Upper lobe of left lung (tissue), 6 donors: ENCODE data around the gene XRRA1. TPM values are rescaled to one million over a fixed set of nuclear protein-coding genes. Genes with fewer than 3 reads are reported as not detected.

Source experiments
- ATAC-seq, 2 donors: fragments of 200-7000 bp; cut with Tn5 transposase; one replicate each; pipeline ENCODE4 v1.9.1; 2022; ENCODE audit warnings: mild to moderate bottlenecking in 2 of 2, moderate library complexity in 2 of 2; ENCODE audit not compliant: low FRiP score in 2 of 2
- DNase-seq, 2 donors: peaks; one replicate each; pipeline ENCODE4 v3.0.0-alpha.2; 2019 to 2020
- H3K27ac ChIP-seq, 4 donors: fragments of 200-600 bp; sonication (generic); one replicate each; pipeline ENCODE4 v1.5.1; 2016 to 2019
- H3K27me3 ChIP-seq, 4 donors: fragments of 200-600 bp; sonication (generic); one replicate each; pipeline ENCODE4 v1.5.1; 2017 to 2019
- H3K36me3 ChIP-seq, 4 donors: fragments of 200-600 bp; sonication (generic); one replicate each; pipeline ENCODE4 v1.5.1; 2016 to 2019
- H3K4me1 ChIP-seq, 4 donors: fragments of 200-600 bp; sonication (generic); one replicate each; pipeline ENCODE4 v1.5.1; 2018 to 2019
- H3K4me3 ChIP-seq, 4 donors: fragments of 200-600 bp; sonication (generic); one replicate each; pipeline ENCODE4 v1.5.1; 2017 to 2019; ENCODE audit warnings: mild to moderate bottlenecking in 2 of 4, moderate library complexity in 1 of 4
- H3K9me3 ChIP-seq, 4 donors: fragments of 200-600 bp; sonication (generic); one replicate each; pipeline ENCODE4 v1.5.1; 2018 to 2019
- CTCF ChIP-seq, 6 experiments: fragments of 450-650 bp in 4 of 6; fragments of 200-600 bp in 2 of 6; sonication (generic) in 2 of 6; IDR thresholded peaks; one replicate each; pipeline ENCODE4 v1.5.1; 2016 to 2019; ENCODE audit warnings: antibody characterized with exemption in 6 of 6
- EP300 ChIP-seq, 4 donors: sonication (generic); formaldehyde crosslinking; IDR thresholded peaks; one replicate each; pipeline ENCODE4 v1.5.1; 2017; ENCODE audit warnings: antibody characterized with exemption in 4 of 4, control low read depth in 2 of 4
- POLR2A ChIP-seq, 4 donors: fragments of 450-650 bp; IDR thresholded peaks; one replicate each; pipeline ENCODE4 v1.5.1; 2016 to 2017; ENCODE audit warnings: antibody characterized with exemption in 4 of 4, mild to moderate bottlenecking in 2 of 4
- POLR2AphosphoS5 ChIP-seq, 2 donors: sonication (generic); formaldehyde crosslinking; IDR thresholded peaks; one replicate each; pipeline ENCODE4 v1.5.1; 2017; ENCODE audit warnings: antibody characterized with exemption in 2 of 2
- WGBS, 2 donors: methylation state at CpG; one replicate each; pipeline ENCODE4 v1.1.5; 2017 to 2018; 5-methylcytosine and 5-hydroxymethylcytosine counted together
- total RNA-seq, 6 donors: library from RNA; depleted of rRNA in 4 of 6; stranded (reverse); fragments of >200 nt in 4 of 6; gene quantifications; one replicate each; pipeline versions ENCODE4 v1.1.0 to v1.2.1, GENCODE V29; 2016 to 2021
- donor health status: DM: no; HTN: no; CAD: no; lungs with moderate emphysema.
- donor health status: DM: no; HTN: yes; CAD: no; lungs with severe emphysema.

The XRRA1 gene
- total RNA-seq, 6 donors from 2014 or later: 9.4 to 25.1 (median 16.7) TPM

GRCh38 chr11:74824285-74824982, 124.5 kb downstream of the XRRA1 start:
- no peak for DNase-seq
- Histone ChIP-seq H3K27me3 (no peaks in the 10 kb centered on the region), H3K9me3 (peaks cover 0 to 11% (median 2%) of the 10 kb centered on the region in 4 donors), H3K4me1 (peaks cover 12 to 26% (median 18%) of the 10 kb centered on the region in 4 donors), H3K27ac (no peak overlapping the region), H3K4me3 (no peak overlapping the region), H3K36me3 (peaks cover 0 to 19% (median under 1%) of the 10 kb centered on the region in 4 donors)
- 83 to 98% methylated on average over 1 of the region's 1 CpG for WGBS, 2 donors
- TF ChIP-seq POLR2AphosphoS5 (IDR thresholded peaks at IDR 0.05): no peak
- TF ChIP-seq EP300 (IDR thresholded peaks at IDR 0.05): no peak
- TF ChIP-seq POLR2A (IDR thresholded peaks at IDR 0.05): no peak
- no peak for TF ChIP-seq CTCF (IDR thresholded peaks at IDR 0.05)
- ATAC-seq: no peak

- Histone ChIP-seq H3K4me1 (peaks cover 16 to 26% (median 20%) of the 10 kb centered on the region in 4 donors), H3K27ac (peak overlapping the region in 3 of 4 donors; percentile 16 to 68 (median 35)), H3K36me3 (peaks cover 0 to 25% (median 5%) of the 10 kb centered on the region in 4 donors), H3K4me3 (no peak overlapping the region), H3K9me3 (peaks cover 0 to 10% (median 2%) of the 10 kb centered on the region in 4 donors), H3K27me3 (no peaks in the 10 kb centered on the region)
- no peak for ATAC-seq
- TF ChIP-seq CTCF (IDR thresholded peaks at IDR 0.05): no peak
- WGBS, 2 donors: 40 to 42% methylated on average over 5 of the region's 5 CpGs
- DNase-seq: no peak
Measured at GRCh38 chr11:74822170-74822569, 126.7 kb downstream of the XRRA1 start.

GRCh38 chr11:74820763-74821162, 128.1 kb downstream of the XRRA1 start:
- ATAC-seq (no peak), DNase-seq (no peak)
- 92 to 97% methylated on average over 1 of the region's 1 CpG for WGBS, 2 donors

GRCh38 chr11:74819400-74819799, 129.5 kb downstream of the XRRA1 start:
- TF ChIP-seq POLR2AphosphoS5 (IDR thresholded peaks at IDR 0.05) (no peak), EP300 (IDR thresholded peaks at IDR 0.05) (no peak), POLR2A (IDR thresholded peaks at IDR 0.05) (no peak), CTCF (IDR thresholded peaks at IDR 0.05) (no peak)
- DNase-seq (no peak), ATAC-seq (no peak)
- H3K27me3 ChIP-seq: no peaks in the 10 kb centered on the region
- peaks cover 0 to 14% (median 5%) of the 10 kb centered on the region in 4 donors for H3K36me3 ChIP-seq
- 88 to 100% methylated on average over 1 of the region's 1 CpG for WGBS, 2 donors
- peak overlapping the region in 1 of 4 donors; percentile 14 for H3K27ac ChIP-seq
- no peaks in the 10 kb centered on the region for H3K9me3 ChIP-seq
- H3K4me3 ChIP-seq: no peak overlapping the region
- H3K4me1 ChIP-seq: peaks cover 16 to 26% (median 20%) of the 10 kb centered on the region in 4 donors

More at GRCh38 chr11:74820763-74821162, 128.1 kb downstream of the XRRA1 start:
- Histone ChIP-seq H3K9me3 (no peaks in the 10 kb centered on the region), H3K27me3 (no peaks in the 10 kb centered on the region), H3K27ac (peak overlapping the region in 1 of 4 donors; percentile 35), H3K36me3 (peaks cover 0 to 14% (median 5%) of the 10 kb centered on the region in 4 donors), H3K4me1 (peaks cover 16 to 26% (median 20%) of the 10 kb centered on the region in 4 donors), H3K4me3 (no peak overlapping the region)
- TF ChIP-seq EP300 (IDR thresholded peaks at IDR 0.05) (no peak), CTCF (IDR thresholded peaks at IDR 0.05) (no peak), POLR2A (IDR thresholded peaks at IDR 0.05) (no peak), POLR2AphosphoS5 (IDR thresholded peaks at IDR 0.05) (no peak)
